Fibroblast of peridontal ligament (primary cell): ENCODE results near the gene IGSF6.

Experiments used
- DNase-seq: peaks from one replicate; pipeline ENCODE4 v3.0.0-alpha.2; 2010; ENCODE audit errors: extremely low read depth

IGSF6 gene

GRCh38 chr16:21600031-21600773 is 52.2 kb downstream of the IGSF6 start:
- peak; percentile 44 for DNase-seq

GRCh38 chr16:21599122-21600030 is 53.0 kb downstream of the IGSF6 start, which contains the start of gene METTL9:
Gene METTL9, plus strand, starts transcription at chr16:21599577. Its CDS starts 157 bp downstream, at chr16:21599734.
- DNase-seq, result peak; percentile 91

- DNase-seq, result peak; percentile 31
Measured at GRCh38 chr16:21598701-21599121, 53.7 kb downstream of the IGSF6 start.

GRCh38 chr16:21598206-21598605 is 54.2 kb downstream of the IGSF6 start:
- no peak for DNase-seq

GRCh38 chr16:21597561-21598030 is 54.8 kb downstream of the IGSF6 start:
- no peak for DNase-seq

- DNase-seq, result no peak
Measured at GRCh38 chr16:21593530-21594289, 58.7 kb downstream of the IGSF6 start.

- DNase-seq, result no peak
Measured at GRCh38 chr16:21592191-21592590, 60.2 kb downstream of the IGSF6 start.

GRCh38 chr16:21590796-21591195 is 61.6 kb downstream of the IGSF6 start:
- peak; percentile 40 for DNase-seq

- DNase-seq, result peak; percentile 38
Measured at GRCh38 chr16:21590287-21590686, 62.1 kb downstream of the IGSF6 start.

- no peak for DNase-seq
Measured at GRCh38 chr16:21589551-21589950, 62.9 kb downstream of the IGSF6 start.
